DMS 273 treated with DMSO at 0.1 percent for 48 hours (cell line): Measurements from ENCODE around the gene CSTB.

Source experiments
- DNase-seq: peaks from one replicate; lab custom pipeline; 2025; lab: John Stamatoyannopoulos, UW

CSTB gene

DNA sequence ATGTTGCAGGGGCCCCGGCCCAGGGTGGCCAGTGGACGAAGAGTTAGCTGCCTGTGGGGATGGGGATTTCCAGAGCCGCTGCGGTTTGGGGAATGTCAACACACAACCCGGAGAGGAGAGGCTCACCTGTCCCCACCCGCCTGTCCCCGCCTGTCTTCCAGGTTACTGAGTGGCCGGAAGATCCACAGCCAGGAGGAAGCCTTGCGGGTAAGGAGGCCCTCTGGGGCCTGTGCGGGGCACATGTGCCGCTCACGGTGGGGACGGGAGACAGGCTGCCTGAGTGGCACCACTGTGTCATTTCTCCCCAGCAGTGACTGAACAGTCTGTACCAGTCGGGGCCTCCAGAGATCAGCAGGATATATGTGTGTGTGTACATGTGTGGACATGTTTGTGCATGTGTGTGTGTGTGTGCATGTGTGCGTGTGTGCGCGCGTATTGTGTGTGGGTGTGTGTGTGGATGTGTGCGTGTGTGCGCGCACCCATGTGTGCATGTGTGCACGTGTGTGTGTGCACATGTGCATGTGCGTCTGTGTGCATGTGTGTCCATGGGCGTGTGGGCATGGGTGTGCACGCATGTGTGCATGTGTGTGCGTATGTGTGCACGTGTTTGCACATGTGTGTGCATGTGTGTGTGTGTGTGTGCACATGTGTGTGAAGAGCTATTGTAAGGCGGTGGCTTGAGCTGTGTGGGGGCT is 25.6 kb downstream of the CSTB start:
- no peak for DNase-seq

DNA sequence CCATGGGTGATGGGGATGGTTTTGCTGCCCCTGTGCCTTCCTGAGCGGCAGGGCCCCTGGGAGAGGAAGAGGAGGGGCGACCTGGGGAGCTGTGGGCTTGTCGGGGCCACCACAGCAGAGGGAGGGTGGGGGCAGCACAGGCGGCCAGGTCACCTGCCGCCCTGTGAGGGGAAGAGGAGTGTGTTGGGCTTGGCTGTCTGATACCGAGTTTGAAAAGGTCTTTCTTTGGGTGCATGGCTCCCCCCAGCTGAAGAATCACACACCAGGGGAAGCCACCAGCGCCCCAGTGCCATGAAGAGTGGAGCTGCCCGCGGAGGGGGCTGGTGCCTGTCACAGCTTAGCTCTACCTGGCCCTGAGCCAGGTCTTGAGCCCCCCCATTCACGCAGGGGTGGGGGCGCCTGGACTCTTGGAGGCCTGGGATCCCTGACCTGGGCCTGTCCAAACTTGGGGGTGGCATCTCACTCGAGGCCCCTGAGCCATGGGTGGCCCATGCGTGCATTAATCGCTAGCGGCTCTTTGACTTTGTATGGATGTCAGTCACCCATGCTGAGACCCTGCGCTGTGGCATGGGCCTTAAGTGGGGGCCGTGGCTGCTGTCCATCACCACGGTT is 26.4 kb downstream of the CSTB start:
- no peak for DNase-seq

DNA sequence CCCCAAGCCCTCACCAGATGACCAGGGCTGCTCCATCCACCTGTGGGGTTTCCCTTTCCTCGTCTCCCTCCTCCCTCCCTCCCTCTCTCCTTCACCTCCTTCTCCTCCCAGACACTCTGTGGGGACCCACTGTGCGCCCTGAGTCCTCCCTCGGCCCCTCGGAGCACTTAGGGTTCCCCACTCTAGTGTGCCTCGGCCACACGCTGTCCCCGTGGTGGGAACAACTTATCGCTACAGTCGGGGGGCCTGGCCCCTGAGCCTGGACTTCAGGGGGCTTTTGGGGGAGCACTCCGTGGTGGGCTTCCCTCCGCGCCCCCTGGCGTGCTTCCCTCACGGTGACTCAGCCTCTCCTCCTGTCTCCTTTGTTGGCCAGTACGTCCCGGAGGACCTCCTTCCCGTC is 27.5 kb downstream of the CSTB start:
- no peak for DNase-seq

DNA sequence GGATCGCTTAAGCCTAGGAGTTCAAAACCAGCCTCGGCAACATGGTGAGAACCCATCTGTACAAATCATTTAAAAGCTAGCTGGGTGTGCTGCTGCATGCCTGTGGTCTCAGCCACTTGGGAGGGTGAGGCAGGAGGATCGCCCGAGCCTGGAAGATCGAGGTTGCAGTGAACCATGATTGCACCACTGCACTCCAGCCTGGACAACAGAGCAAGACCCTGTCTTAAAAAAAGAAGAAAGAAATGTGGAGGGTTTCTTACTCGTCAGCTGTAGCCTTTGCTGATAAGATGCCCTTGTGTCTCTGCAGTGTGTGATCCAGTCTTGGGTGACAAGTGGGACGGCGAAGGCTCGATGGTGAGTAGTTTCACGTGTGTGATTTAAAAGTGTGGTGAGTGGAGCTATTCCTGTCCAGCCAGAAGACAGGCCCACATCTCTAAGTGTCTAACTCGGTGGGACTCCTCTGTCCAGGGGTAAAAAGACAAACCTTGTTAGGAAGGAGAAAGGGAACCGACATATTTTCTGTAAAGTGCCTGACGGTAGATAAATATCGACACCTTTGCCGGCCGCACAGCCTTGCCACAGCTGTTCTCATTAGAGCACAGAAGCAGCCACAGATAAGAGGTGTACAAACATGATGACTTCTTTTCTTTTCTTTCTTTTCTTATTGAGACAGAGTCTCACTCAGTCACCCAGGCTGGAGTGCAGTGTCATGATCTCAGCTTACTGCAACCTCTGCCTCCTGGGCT is 30.2 kb downstream of the CSTB start:
- DNase-seq, result no peak

DNA sequence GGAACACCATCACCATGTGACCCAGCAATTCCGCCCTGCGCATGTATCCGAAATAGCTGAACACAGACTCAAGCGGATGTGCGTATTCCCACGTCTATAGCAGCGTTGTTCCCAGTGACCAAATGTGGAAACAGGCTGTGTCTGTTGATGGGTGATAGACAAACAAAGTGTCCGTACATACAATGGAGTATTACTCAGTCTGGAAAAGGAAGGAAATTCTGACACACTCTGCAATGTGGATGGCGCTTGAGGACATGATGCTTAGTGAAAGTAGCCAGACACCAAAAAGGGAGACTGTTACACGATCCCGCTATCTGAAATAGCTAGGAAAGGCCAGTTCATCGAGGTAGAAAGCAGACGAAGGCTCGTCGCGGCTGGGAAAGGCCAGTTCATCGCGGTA is 31.4 kb downstream of the CSTB start:
- DNase-seq, result no peak

DNA sequence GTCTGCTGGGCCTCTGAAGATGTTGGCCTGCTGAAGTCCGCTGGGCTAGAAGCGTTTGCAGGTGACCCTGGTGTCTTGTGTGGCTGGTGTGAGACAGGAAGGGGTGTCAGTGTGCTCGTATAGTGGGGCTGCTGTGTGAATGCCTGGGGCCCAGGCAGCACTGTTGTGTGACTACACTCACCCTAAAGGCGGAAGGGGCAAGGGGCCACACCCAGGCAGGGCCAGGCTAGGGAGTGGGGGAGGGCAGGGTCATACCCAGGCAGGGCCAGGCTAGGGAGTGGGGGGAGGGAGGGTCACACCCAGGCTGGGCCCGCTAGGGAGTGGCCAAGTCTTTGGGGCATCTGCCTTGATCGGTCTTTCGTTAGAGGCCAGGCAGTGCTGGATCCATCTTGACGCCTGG is 32.2 kb downstream of the CSTB start:
- DNase-seq, result no peak

DNA sequence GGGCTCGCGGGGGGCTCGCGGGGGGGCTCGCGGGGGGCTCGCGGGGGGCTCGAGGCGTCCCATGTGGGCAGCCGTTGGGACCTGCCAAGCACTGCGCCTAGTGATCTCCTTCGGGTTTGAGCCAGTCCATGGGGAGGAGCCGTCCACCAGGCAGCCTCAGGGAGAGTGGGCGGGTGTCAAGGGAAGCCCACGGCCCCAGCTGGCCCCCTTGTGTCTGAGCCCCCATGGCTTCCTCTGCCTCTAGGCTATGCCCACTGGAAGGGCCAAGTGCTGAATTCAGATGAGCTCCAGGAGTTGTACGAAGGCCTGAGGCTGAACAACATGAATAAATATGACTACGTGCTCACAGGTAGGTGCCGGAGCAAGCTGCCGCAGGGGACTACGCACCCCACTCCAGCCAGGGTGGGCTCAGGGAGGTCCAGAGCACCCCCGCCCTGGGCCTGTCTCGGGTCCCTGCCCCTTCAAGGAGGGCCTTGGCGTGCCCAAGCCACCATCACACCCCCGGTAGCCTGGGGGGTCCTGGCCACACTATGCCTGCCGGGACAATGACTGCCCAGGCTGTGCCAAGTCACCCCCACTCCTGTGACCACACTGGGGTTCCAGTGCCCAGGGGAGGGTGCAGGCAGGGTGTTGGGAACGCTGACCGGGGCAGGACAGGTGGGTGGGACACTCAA is 34.5 kb downstream of the CSTB start:
- no peak for DNase-seq

DNA sequence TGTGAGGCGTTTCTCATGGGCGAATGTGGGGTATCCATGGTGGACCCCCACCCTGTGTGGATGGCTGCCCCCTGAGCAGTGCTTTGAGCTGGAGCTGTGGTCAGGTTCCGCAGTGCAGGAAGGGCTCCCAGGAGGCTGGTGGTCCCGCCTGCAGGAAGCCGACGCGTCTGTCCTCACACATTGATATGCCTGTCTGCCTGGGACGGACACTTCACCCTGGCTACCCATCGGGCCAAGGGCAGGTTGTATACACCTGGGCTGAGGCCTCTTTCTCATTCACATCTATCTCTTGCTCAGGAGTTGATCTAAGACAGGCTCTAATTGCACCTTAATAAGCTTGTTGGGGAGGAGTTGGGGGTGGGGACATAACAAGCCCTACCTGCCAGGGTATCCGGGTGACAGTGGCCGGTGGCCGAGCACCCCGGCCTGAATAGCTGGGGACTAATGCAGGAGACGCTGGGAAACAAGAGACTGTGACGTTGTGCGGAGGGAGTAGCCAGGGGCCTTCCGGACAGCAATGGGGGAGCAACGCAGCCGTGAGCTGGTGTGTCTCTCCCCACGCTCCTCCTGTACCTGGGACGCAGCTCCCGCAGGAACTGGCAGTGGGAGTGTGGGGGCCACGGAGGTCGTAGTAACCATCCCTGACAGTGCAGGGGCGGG is 35.5 kb downstream of the CSTB start:
- DNase-seq, result no peak

DNA sequence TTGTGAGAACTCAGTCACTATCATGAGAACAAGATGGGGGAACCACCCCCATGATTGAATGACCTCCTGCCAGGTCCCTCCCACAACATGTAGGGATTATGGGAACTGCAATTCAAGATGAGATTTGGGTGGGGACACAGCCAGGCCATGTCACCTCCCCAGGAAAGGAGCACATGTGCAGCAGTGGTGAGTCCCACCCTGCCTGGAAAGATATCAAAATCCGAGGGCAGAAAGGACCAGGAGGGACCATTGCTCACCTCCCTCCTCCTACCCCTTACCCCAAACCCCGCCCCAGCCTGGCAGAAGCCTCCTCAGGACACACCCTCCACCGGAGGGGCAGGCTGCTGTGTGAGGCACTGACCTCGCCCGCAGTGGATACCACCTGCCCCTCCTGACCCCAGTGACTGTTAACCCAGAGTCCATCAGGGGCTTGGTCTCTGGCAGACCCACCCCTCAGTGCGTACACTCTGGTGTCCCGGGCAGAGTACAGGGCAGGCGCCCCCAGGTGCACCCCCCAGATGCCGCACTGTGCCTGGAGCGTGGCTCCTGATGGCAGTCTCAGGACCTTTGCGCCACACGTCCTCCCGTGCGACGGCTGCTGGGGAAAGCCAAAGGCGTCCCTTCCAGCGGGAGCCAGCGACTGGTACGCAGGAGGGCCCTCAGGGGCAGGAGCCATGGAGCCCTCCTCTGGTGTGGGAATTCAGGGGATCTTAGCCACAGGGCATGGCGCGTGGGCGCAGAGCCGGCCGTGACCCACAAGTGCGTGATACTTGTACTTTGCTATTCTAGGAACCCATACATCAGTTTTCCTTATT is 36.3 kb downstream of the CSTB start:
- DNase-seq, result no peak

DNA sequence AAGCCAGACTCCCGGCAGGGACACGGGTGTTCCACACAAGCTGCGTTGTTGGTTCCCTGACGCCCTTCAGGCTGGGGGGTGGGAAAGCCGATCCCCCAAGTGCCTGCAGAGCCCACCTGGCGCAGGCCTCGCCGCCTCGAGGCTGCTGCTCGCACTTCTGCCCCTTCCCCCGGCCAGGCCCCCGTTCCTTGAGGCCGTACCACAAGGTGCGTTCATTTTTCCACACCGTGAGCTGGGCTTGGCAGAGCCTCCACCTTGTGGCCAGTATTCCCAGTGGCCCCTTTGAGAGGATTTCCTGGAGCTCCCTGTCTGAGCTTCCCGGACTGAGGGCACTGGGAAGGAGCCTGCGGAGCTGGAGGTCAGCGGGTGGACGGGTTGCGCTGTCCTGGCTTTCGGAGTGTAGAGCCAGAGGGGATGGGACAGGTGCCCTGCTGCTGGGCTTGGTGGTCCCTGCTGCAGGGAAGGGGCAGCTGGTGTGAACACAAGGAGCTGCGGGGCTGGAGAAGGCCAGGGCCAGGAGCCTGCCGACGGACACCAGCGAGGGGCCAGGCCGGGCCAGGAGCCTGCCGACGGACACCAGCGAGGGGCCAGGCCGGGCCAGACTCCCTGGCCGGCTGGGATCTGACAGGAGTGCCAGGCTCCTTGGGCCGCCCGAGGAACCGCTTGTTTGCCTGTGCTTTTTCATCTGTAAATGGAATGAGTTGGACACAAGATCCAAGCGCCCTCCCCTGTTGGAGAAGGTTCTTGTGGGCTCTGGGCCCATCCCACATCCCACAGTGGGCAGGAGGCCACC is 38.8 kb downstream of the CSTB start:
- no peak for DNase-seq

DNA sequence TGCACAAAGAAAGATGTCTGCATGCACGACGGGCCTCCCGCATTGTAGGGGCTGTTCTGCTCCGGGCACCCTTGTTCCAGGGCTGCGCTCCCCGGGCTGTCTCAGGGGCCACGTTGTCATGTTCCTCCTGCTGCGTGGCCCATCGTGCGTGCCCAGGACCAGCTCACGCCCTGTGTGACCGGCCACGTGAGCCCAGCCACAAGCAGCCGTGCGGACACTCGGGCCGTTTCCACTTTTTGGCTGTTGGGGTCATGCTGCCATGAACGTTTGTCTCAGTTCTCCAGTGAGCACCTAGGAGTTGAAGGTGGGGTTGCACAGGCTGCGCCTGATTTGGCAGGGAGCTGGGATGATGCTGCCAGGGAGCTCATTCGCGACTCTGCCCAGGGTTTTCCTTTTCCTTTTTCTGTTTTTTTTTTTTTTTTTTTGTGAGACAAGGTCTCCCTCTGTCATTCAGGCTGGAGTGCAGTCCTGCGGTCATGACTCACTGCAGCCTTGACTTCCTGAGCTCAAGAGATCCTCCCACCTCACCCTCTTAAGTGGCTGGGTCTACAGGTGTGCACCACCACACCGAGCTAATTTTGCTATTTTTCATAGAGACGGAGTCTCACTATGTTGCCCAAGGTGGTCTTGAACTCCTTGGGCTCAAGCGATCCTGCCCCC is 39.8 kb downstream of the CSTB start:
- DNase-seq, result no peak

DNA sequence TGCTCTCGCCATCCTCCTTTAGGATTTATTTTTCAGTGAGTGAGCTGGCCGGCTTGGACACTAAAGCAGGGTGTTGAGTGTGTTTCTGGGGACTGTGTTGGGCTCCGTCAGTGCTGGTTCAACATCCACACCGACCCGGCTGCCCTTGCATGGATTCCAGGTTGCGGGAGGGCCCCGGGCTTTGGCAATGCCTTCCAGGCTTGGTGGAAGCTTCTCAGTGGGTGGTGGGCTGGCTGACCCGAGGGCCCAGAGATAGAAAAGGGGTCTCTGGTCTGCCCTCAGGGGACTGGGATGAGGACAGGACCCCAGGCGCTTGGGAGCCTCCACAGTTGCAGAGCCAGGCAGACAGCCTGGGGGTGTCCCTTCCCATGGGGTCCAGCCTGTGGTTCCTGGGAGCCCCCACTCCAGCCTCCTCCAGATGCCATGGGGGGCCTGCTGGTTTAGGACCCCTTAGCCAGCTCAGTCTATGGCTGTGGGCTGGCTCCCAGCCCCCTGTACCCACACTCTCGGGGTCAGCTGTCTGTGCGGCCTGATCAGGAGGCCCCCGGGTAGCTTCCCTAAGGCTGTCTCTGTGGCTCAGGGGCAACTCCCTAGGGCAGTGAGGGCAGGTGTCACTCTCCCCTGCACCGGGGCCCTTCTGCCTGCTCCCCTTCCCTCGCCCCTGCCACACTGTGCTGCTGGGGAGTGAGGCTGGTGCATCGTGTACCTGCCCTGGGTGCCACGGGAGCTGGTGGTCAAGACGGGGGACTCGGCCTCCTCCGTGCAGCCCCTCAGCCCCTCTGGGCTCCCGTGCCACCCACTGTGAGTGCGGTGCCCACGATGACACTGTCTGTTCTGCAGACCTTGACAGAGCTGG is 40.6 kb downstream of the CSTB start:
- DNase-seq, result no peak

DNA sequence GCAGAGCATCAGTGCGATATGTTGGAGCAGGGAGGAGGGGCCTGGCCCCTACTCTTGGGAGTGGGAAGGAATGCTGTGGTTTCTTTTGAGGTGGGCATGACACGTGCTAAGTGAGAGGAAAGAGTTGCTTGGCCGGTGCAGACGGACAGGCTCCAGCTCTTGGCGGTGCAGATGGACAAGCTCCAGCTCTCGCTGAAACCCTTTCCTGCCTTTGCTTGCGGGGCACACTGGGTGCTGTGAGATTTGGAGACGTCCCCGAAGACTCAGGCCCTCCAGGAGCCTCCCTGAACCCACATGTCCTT is 41.2 kb downstream of the CSTB start:
- DNase-seq, result no peak

DNA sequence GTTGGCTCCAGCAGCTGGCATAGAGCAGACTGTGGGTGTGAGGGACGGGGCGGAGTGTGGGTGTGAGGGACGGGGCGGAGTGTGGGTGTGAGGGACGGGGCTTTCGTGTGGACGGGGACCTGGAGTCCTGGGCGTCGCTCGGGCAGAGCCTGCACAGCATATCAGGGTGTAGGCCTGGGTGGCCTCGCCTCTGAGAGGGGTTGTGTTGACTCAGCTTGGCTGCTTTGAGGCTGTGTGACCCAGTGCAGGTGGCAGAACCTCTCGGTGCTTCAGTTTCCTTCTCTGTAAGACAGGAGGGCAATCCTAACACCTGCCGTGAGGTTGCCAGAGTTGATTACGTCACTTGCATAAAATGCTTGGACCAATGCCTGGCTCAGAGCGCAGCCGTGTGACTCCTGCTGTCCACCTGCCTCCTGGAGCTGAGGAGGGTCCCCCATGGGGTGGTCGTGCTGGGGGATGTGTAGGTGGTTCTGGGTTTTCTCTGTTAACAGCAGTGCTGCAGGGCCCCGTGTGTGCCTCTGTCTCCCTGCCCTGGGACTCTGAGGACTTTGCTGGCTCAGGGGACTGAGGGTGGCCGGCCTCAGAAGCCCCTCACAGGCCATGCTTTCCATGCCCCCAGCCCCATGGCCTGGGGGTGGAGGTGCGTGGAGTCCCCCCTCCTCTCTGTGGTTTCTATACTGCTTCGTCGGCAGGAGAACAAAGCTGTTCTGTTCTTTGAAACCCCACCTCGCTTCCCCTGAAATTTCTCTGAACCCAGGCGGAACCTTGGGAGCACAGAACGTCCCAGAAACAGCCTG is 41.8 kb downstream of the CSTB start:
- DNase-seq, result no peak

DNA sequence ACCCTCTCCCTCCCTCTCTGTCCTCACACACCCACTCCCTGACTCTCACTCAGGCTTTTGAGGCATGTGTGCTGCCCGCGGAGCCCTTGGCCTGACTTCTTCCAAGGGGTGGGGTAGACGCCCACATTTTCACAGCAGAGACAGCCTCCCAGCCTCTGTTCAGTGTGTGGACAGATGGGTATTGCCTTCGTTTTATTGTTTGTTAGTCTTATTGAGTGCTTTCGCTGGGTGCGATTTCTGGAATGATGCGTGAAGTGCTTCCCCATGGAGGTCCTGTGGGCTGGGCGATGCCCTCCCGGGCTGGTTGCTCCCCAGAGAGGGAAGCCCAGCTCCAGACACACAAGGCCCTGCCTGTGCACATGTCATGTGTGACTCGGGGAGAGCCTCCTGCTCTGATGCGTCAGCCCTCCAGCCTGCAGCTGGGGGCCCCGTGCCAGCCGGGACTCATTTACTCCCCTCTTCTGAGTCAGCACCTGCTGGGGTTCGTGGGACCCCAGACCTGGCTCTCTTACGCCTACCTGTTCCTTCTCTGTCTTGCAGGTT is 42.5 kb downstream of the CSTB start:
- no peak for DNase-seq

DNA sequence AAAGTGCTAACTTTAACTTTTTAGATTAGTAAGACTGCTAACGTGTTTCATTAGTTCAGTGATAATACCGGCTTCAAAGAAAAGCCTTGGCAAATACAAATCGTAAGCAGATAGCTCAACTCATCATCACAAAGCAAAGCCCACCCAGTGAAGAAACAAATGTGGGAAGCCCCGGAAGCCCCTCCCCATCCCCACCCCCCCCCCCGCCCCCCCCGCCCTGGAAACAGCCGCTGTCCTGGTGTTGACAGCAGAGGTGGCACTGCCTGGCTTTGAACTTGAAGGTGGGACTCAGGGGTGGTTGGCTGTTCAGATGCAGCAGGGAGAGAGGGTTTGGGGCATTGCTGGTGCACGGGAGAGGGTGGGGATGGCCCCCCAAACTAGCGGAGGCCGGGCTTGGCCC is 43.0 kb downstream of the CSTB start:
- DNase-seq, result no peak

DNA sequence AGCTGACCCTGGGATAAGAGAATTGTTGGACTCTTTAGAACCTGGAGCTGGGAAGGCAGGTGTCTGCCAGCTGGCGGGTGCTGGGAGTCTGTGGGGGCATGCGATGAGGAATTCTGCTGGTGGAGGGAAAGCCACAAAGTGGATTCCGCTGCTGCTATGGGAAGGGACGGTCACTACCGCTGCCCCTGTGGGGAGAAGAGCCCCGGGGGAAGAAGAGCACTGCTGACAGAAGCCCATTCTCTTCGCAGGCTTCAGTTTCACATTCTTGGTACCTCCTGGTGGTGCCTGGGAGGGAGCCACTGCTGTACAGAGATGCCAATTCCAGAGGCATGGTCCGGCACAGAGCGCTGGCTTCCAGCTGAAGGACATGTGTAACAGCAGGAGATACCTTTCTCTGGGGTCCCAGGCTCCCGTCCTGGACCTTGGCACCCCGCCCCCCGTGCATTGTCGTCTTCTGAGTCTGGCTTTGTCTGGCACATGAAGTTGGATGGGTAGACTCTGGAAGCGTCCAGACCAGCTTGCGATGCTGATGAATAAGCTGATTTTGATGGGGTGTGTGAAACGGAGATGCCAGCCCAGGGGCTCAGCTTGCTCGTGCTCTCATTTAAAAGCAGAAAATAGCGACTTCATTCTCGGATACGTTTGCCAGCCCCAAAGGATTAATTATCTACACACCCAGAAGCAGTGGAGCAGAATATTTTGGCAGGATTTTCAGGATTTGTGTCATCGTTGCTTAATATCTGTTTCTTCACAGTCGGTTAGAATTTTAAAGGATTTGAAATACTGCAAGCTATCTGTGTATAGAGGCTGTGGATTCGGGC is 44.0 kb downstream of the CSTB start:
- no peak for DNase-seq
